Activated CD4-positive, alpha-beta T cell treated with anti-CD3 and anti-CD28 coated beads for 1 hour (primary cell): ENCODE data around the gene CCNL2.
"Not testable (repeated sequence)": the region's sequence is repeated elsewhere in the genome, so short reads cannot be mapped to it uniquely, and the experiment has no call there.

Experiments
- DNase-seq: peaks from one replicate; pipeline ENCODE4 v3.0.0-alpha.2; 2020

CCNL2 gene

DNA sequence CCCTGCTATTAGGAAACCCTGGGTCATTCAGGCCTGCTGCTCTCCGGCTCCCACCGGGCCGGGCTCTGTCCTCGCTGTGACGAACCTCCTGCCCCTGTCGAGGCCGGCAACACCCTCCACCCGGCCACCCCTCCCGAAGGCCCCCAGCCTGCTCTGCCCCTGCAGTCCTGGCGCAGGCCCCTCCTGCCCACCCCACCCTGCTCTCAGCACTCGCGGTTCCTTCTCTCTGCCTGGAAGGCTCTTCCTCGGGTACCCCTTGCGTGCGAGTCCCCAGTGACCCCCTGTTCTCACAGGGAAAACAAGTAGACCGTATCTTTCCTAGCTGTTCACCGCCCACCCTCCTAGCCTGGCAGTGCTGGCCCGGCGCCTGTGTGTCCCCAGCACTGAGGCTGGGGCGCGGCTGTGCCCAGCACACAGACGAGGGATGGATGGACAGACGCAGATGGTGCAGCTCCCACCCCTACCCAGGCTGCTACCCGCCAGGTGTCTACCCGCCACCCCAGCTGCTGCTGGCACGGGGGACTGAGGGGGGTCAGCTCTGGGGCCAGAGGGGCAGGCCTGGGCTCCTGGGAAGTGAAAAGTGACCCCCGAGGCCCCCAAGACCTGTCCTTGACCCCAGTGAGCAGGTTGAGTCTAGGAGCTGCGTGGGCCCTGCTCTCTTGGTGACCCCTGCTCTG, 33.3 kb upstream of the CCNL2 start:
- no peak for DNase-seq

DNA sequence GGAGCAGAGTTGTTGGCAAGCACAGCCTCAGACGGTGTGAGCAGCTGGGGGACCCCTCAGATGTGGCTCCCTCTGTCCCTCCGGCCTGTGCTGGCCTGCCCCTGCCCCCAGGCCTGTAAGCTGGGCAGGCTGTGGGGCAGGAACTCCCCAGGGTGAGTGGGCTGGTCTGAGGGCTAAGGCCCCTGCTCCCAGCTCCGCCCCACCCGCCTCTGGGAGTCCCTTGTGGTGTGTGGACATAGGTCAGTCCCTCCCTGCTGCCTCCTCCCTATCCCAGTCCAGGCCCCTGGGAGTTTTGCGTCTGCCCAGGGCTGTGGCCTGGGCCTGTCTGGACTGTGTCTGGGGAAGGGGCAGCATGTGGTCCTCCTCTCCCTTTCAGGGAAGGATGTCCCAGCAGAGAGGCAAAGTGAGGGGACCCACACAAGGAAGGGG, 32.7 kb upstream of the CCNL2 start:
- DNase-seq = no peak

DNA sequence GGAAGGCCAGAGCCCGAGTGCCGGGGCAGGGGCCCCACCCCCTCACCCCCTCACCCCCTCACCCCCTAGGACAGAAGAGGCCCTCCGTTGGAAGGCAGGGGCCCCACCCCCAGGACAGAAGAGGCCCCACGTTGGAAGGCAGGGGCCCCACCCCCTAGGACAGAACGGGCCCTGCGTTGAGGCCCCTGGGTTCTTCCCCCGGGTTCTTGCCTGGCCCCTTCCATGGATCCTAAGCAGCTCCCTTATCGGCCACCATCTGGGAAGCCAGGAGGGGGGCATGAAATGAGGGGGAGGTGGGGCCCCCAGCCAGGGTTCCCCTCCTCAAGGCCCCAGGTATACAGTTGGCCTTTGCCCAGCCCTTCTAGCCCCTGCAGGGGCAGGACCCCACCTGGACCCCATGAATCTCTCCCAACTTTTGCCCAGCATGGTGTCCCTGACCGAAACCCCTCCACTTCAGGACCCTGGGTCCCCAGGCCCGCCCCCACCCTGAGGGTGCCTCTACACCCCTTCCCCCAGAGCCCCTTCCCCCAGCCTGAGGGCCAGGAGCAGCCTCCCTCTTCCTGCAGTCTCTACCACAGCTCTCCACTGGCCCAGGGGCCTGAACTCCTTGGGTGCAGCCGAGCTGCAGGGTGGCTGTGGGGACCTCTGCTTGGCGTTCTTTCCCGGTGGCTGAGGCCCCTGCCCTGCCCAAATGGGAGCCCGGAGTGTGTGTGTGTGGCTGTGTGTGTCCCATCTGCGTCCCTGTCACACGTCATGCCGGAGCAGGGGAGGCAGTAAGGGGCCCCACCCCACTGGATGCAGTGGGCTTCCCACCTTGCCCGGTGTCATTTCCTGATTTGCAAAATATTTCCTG, 32.1 kb upstream of the CCNL2 start:
- no peak for DNase-seq

DNA sequence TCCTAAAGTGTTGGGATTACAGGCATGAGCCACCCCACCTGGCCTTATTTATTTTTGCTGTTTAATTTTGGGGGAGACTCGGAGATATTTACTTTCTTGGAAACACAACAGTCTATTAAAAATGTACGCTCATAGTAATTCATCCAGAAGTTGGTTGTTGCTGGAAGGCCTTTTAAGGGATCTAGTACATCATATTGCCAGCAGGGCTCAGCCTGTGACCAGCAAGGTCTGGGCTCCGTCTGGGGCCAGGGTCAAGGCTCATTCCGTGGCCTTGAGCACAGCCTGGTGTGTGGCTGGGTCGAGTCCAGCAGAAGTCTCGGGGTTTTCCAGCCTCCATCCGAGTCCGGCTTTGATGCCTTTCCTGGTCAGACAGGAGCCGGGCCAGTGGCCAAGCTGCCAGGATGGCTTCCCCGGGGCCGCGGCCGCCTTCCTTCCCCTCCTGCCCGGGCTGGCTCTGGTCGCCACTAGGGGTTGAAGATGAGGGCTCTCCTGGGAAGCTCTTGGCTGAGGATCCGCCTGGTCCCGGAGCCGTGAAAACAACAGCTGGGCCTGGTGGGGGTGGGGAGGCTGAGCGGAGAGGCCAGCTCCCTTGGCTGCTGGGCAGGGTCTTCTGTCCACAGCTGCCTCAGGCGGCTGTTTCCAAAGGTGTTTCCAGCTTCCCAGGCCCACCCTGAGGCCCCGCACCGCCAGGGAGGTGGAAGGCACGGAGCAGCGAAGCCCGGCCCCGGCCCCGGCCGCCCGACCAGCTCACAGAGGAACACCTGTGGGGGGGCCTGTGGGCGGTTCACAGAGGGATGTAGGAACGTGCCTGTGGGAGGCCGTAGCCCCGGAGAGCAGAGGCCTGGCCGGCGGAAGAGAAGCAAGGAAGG, 31.2 kb upstream of the CCNL2 start:
- DNase-seq = no peak

DNA sequence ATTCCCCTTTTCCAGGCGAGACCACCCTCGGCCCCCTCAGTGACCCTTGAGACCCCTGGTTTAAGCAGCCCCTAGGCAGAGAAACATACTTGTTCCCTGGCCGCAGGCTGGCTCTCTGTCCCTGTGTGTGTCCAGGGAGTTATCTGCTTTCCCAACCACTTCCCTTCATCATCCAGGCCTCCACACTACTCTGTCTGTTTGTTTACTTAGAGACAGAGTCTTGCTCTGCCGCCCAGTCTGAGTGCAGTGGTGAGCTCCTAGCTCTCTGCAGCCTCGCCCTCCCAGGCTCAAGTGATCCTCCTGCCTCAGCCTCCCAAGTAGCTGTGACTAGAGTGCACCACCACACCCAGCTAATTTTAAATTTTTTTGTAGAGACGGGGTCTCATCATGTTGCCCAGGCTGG, 30.5 kb upstream of the CCNL2 start:
- DNase-seq = no peak

DNA sequence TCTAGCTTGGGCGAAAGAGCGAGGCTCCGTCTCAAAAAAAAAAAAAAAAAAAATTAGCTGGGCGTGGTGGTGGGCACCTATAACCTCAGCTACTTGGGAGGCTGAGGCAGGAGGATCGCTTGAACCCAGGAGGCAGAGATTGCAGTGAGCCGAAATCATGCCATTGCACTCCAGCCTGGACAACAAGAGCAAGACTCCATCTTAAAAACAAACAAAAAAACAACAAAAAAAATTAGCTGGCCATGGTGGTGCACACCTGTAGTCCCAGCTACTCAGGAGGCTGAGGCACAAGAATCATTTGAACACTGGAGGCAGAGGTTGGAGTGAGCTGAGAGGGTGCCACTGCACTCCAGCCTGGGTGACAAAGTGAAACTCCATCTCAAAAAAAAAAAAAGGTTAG, 29.8 kb upstream of the CCNL2 start:
- not testable (repeated sequence) for DNase-seq

DNA sequence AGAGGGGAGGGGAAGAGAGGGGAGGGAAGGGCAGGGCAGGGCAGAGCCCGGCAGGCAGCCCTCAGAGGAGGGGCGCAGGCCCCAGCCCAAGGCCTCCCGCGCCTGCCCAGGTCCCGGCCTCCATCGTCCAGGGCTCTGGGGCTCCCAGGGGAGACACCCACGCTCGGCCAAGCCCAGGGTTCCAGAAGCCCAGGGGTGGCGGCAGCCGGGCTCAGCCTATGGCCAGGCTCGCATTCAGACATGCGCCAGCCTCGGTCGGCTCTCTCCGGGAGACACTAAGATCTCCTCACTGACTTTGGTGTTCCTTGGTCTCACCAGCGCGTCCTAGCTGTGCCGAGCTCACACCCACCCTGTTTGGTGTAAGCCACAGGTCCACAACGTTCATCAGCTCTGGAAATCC, 29.0 kb upstream of the CCNL2 start:
- DNase-seq = no peak

DNA sequence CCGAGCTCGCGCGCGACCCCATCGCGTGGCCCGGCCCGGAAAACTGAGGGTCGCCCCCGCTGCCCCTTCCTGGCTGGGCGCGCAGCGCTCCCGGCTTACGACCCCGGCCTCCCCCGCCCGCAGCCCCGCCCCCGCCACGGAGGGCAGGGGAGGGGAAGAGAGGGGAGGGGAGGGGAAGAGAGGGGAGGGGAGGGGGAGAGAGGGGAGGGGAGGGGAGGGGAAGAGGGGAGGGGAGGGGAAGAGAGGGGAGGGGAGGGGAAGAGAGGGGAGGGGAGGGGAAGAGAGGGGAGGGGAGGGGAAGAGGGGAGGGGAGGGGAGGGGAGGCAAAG, 28.6 kb upstream of the CCNL2 start:
- no peak for DNase-seq

DNA sequence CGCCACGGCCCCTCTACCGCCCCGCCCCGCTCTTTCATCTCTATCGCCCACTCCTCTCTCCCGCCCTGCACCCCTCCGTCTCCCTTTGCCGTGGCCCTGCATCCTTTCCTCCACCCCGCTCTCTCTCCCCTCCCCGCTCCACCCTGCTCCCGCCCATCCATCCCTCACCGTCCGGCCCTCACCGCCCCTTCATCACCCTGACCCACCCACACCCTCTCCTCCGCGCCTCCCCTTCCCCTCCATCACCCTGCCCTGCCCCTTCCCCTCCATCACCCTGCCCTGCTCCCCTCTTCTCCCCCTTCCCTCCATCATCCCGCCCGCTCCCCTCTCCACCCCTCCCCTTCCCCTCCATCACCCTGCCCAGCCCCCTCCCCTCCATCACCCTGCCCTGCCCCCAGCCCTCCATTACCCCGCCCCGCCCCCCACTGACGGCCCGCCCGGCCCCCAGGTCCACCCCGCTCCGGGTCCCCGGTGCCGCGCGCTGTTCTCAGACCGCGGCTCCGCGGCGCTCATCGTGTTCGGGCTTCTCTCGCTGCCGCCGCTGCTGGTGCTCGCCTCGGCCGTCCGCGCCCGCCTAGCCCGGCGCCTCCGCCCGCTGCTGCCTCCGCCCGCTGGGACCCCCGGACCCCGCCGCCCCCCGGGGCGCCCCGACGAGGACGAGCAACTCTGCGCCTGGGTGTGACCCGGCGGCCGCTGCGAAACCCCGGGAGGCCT, 28.1 kb upstream of the CCNL2 start:
- no peak for DNase-seq

DNA sequence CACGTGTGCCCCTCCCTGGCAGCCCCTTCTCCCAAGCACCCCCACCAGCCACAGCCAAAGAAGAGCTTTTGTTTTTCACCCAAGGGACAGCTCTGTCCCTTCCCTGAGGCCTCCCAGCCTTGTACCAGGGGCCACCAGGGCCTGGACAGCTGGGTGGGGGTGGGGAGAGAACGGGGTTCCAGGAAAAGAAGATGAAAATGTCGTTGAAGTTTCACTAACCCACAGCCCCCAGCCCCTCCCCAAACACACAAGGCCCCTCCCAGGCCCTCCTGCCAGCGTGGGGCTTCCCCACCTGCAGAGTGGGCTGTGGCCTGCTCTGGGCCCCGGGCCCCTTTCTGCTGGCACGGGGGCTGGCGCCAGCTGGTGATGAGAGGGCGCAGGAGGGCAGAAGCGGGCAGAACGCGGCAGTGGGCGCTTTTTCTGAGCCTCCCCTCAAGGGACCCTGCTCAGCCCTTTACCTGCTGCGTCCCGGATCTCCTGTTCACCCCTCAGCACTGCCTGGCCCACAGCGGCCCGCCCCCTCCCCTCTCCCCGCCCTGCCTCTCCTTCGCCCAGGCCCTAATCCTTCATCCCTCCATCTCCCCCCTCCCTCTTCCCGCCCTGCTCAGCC, 27.5 kb upstream of the CCNL2 start:
- no peak for DNase-seq

DNA sequence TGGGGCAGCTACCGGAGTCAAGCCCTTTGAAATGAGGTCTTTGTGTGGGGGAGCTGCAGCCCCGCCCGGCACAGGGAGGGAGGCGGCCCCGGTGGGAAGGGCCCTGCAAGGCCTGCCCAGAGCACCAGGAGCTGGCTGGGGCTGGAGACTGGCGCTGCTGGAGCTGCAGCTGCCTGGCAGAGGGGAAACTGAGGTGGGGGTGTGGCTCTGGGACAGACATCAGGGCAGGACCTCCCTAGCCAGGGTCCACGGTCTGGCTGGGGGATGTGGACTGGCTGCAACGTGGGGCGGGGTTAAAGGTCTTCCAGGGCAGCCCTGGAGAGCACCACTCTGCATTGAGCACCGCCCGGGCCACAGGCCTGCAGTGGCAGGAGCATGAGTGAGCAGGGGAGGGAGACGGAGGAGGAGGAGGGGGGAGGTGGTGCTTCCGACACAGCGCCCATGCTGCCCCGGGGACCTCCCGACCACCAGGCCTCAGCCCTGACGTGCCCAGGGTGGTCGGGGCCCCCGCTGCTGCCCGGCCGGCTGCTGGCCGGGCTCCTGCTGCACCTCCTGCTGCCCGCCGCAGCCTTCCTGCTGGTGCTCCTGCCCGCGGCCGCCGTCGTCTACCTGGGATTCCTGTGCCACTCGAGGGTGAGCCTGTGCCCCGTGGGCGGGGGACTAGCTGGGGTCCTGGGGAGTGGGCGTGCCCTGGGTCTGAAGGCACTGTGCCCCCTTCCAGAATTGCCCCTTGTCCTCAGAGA, 26.8 kb upstream of the CCNL2 start:
- no peak for DNase-seq

DNA sequence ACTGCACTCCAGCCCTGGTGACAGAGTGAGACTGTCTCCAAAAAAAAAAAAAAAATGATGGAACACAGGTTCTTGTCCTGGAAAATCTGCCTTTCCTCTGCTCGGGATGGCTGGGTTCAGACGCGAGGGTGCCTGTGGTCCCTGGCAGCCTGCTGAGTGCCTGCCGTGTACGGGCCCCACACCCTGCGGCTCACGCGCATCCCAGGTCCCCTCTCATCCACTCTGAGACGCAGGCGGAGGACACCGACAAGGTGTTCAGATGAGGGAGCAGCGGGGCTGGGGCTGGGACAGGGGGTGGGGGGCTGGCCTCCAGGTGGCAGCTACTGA, 26.3 kb upstream of the CCNL2 start:
- no peak for DNase-seq

DNA sequence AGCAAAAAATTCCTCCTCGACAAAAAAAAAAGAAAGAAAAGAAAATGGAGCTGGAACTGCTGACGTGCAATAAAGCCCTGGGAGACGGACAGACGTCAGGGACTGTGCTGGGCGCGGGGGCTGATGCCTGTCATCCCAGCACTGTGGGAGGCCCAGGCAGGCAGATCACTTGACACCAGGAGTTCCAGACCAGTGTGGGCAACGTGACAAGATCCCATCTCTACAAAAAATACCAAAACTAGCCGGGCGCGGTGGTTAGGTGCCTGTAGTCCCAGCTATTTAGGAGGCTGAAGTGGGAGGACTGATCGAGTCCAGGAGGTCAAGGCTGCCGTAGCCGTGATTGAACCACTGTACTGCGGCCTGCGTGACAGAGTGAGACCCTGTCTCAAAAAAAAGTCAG, 25.6 kb upstream of the CCNL2 start:
- no peak for DNase-seq

DNA sequence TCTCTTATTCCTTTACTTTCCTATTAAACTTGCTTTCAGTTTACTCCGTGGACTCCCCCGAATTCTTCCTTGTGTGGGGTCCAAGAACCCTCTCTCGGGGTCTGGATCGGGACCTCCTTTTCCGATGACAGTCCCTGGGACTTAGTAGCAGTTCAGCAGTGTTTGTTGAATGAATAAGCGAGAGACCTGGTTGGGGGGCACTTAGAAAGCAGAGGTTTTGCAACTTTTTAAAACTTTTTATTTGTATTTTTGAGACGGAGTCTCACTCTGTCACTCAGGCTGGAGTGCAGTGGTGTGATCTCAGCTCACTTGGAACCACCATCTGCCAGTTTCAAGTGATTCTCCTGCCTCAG, 24.1 kb upstream of the CCNL2 start:
- DNase-seq = no peak

DNA sequence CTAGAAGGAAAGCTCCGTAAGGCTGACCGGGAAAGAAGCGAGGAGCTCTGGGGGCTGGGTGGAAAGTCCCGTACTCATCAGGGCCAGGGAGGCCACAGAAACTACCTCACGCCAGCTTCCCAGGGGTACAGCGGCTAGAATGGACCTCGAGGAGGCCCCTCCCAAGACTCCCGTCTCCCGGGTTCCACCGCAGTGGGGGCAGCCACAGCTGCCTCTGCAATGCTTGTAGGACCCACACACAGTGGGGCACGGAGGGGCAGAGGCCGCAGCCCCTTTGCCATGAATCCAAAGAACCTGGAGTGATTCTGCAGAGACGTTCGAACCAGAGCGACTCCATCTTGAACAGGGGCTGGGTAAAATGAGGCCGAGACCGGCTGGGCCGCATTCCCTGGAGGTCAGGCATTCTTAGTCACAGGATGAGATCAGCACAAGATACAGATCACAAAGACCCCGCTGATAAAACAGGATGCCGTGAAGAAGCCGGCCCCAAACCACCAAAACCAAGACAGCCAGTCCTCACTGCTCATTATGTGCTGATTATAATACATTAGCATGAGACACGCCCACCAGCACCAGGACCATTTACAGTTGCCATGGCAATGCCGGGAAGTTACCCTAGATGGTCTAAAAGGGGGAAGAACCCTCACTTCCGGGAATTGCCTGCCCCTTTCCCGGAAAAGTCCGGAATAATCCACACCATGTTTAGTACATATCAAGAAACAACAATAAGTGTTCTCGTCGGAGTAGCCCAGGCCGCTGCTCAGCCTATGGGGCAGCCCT, 23.5 kb upstream of the CCNL2 start:
- DNase-seq = no peak

DNA sequence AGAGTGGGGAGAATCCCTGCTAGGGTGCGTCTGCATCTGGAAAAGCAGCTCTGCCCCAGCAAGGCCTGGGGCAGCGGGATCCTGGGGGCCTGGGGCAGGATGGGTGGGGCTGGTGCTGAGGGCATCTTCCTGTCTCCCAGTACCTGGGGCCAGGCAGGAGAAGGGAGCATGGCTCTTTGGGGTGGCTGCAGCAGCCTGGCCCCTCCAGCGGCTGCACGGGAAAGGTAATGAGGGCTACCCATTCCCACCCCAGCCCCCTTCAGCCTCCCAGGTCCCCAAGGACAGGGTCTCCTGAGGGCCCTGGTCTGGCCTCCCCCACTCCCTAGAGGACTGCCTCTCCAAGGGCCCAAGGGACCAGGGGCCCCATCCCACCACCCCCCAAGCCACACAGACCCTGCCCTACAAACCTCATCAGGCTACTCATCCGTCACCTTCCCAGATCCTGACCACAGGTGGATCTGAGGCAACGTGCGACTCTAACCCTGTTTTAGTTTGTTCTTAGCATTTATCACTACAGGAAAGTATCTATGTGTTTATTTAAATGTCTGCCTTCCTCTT, 22.9 kb upstream of the CCNL2 start:
- DNase-seq = no peak

DNA sequence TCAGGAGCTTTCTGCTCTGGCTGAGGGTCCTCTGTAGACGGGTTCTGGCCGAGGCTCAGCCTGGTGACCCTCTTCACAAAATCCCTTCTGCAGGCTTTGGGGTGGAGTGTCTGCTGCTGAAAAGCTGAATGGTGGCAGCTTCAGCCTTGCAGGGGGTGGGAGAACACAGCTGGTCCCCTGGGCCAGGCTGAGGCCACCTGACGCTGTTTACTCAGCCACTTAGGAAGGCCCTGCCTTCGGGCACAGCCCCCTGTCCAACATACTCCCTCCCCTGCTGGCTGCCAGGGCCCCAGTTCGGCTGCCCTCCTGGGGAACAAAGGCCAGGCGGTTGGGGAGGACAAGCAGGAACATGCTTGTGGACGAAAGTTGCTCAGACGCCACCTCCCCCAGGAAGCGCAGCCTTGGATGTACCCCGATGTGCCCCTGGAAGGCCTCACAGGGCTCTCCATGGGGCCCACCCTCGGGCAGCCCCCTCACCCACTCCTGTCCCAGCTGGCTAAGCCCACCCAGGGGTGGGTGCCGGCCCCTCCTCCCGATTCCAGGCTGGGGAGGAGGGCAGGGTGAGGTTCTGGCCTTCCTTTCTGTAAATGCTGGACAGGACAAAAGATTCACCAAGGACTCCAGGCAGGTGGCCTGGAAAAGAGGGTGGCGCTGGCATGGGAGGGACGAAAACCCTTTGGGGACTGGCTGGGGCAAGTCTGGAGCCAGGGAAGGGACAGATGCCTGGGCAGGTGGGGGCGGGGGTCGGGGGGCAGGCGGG, 22.2 kb upstream of the CCNL2 start, which contains the start of gene ANKRD65:
Gene ANKRD65 (minus strand): TSS at position 130 of the 760 bp plus-strand sequence. CDS start 271 bp downstream, outside the sequence.
- DNase-seq = no peak

DNA sequence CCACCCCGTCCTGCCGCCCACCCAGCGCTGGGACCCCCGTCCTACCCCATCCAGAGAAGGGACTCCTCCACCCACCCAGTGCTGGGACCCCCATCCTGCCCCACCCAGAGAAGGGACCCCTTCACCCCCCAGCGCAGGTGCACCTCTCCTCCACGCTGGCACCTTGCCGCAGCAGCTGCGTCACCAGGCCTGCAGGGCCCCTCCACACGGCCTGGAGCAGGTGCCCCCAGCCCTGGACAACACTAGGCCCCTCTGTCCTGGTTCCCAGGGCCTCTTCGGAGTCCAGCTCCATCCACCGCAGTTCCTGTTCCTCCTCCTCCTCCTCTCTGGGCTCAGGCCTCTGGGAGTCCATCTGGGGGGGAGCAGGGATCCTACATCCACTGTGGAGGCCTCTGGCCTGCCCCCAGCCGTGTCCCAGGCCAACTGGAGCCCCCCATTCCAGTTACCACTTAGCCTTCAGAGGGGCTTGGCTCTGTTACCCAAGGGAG, 21.6 kb upstream of the CCNL2 start:
- no peak for DNase-seq

DNA sequence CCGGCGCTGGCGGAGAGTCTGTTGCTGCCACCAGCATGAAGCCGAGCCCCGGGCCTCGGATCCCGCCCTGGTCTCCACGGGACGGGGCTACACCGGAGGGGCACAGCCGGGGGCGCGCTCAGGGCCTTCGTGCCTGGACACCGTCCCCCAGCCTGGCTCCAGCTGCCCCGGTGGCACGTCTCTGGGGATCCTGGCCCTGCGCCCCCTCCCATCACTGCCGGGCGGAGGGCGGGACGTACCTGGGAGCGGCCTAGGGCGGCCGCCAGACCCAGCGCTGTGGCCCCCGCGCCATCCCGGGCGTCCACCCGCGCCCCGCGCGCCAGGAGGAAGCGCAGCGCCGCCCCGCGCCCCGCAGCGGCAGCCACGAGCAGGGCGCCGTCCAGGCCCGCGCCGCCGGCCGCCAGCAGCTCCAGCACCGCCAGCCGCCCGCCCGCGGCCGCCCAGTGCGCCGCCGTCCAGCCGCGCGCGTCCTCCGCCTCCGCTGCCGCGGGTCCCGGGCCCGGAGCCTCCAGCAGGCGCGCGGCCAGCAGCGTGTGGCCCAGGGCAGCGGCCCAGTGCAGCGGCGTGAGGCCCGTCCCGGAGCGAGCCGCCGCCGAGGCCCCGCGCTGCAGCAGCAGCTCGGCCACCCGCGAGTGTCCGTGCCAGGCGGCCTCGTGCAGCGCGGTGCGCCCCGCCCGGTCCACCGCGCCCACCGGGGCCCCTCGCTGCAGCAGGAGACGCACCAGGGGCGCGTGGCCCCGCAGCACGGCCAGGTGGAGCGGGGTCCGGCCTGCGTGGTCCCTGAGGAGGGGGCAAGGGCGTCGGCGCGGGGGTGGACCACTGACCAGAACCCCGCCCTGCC, 20.9 kb upstream of the CCNL2 start:
- no peak for DNase-seq
